ENCODE measurements around the gene CD9.
"Not testable (repeated sequence)": the region's sequence is repeated elsewhere in the genome, so short reads cannot be mapped to it uniquely, and the experiment has no call there.

Gene CD9

DNA sequence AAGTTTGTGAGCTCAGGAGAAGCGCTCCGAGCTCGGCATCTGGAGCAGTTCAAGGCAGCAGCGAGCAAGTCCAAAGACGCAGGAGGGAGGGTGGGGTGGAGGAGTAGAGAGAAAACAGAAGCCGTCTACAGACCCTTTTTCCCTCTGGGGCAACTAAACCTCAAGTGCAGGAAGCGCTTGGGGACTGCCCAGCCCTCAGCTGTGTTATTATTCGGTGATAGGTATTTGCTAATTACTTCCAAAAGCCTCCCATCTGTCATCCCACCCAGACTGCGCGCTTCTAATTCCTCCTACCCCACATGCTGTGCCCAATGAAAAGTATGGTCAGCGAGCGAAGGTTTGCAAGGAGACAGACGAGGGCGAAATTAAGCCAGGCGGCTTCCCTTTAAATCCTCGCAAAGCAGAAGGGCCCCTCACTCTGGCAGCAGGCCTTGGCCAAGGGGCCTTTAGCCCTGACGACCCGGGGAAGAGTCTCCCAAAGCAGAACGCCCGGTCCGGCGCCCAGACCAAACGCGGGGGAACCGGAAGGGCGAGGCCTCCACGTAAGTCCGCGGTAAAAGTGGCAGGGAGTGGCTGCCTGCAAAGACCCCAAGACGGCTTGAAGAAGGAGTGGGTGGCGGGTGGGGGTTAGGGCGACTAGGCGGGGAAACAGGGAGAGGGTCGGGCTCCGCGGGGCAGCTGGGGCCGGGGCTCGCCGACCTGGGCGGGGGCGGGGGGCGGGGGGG is 507 bp upstream of the CD9 start:
- peak; percentile 28 for DNase-seq (ENCODE audit: low spot score)

DNA sequence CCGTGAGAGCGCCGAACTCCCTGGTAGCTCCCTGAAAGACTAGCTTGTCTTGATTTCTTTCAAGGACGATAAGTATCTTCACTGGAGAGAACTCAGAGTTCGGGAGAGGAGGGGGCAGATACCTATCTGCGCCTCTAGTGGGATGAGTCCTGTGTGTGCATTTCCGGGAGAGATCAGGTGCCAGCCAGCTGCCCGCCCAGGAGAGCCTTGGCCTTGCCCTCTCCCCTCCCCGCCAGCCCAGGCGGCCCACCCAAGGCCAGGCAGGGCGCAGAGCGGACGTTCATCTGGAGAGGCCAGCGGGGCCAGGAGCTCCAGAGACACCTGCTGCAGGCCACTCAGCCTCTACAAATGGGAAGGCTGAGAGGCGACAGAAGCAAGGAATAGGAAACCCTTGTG is 1.0 kb downstream of the CD9 start:
- no peak for DNase-seq (ENCODE audit: low spot score)

DNA sequence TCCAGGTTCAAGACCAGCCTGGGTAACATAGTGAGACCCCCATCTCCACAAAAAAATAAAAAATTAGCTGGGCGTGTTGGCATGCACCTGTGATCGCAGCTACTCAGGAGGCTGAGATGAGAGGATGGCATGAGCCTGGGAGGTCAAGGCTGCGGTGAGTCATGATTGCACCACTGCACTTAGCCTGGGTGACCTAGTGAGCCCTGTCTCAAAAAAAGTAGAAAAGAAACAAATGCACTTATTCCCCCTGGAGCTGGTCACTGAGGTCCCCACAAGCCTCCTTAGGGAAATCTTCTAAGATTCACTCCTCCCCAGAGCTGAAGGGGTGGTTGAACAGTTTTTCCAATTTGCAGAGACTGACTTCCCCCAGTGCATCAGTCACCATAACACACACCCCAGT is 1.6 kb downstream of the CD9 start:
- no peak for DNase-seq (ENCODE audit: low spot score)

DNA sequence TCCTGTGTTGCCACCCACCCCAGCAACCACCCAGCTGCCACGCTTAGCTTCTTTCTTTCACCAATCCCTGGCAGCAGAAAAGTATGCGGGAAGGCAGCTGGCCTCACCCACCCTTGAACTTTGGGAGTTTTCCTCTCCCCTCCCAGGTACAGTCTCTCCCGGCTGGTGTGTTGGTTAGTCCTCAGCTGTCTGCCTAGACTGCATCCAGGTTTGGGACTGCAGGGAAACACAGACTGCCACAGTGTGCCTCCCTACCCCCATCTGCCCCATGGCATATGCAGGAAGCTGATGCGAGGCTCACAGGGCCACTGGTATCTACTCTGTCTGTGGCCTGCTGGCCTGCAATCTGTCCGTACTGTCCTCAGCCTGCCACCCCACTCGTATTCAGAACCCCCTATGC is 2.1 kb downstream of the CD9 start:
- DNase-seq (ENCODE audit: low spot score), result no peak

DNA sequence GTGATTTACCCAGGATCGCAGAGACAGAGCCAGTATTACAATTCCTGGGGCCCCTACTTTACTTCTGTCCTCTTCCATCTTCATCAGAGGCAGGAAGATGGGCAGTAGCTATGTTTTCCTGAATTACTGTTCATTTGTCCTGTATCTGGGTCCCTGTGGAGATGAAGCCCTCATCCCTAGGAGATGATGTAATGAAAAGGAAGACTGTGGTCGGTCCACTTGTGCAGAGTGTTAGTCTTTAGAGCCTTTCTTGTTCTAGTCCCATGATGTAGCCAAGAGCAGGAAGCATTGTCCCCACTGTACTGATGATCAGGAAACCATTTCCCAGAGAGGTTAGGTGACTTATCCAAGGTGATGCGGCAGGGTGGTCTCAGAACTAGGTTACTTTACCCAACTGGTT is 2.6 kb downstream of the CD9 start:
- DNase-seq (ENCODE audit: low spot score), result no peak

DNA sequence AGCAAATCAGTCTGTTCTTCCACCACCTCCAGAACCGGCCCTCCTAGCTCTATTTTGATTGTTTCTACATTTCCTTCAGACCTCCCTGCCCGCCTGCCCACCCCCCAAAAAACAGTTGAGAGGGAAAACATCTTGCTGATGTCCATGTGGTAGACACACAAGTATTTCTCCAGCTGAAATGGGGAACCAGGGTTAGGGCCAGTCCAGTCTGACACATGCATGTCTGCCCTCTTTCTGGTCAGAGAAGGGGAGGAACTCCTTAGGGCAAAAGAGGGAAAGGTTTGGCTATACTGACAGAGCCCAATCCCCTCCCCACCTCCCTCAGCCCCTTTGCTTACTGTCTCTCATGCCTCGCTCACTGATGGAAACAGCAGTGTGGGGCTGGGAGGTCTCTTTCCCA is 3.4 kb downstream of the CD9 start:
- DNase-seq (ENCODE audit: low spot score), result no peak

DNA sequence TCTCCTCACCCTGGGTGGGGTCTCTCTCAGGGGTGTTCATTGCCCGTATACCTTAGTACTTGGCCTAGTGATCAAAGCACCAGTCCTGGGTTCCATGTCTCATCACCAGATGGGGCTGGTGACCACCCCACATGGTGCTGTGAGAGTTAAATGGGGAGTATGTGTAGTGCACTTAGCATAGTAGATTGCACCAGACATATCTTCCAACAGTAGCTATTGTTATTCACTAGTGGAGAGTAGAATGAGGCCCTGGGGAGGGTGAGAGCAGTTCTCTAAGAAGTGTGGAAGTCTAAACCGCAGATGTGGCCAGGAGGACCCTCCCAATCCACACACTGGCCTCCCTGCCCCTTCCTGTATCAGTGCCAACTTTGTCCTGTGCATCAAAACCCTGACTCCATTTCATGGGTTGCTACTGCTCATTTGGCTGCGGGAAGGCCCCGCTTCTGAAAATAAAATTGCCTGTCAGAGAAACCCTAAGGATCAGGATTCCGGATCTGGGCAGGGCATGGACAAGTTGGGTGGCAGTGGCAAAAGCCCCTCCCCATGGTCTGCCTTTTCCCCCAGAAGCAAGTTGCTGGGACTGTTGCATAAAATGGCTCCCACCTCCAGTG is 4.4 kb downstream of the CD9 start:
- no peak for DNase-seq (ENCODE audit: low spot score)

DNA sequence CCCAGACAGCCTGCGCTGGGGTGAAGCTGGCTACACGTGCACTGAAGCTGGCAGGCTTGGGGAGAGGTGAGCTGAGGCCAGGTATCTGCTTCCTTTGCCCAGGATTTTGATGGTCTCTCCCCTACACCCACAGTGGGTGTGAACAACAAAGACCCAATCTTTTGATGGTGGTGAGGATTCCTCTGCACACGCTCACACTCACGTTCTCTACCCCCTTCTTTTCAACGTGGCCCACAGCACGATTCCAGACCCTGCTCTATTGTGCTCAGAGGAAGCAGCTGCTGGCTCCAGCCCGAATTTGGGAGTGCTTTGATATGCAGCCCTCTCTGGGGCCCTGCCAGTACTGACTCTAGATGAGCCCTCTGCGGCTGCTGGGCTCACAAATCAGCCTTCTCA is 4.9 kb downstream of the CD9 start:
- DNase-seq (ENCODE audit: low spot score), result no peak

DNA sequence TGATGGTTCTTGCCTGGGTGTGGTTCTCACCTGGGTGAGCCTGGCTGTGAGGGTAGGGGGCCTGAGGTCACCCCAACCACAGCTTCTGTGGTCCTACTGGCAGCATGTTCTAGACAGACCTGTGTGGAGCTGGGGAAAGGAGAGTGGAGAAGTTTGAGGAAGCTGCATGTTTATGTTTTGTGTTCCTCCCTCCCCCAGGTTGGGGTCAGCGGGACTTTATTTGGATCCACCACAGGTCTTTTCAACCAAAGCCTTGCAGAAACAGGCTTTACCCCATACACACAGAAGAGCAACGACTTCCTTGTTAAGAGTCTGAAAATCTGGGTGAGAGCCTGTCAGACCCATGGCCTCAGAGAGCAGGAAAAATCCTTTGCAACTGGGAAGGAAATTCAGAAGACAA is 5.6 kb downstream of the CD9 start:
- DNase-seq (ENCODE audit: low spot score), result no peak

DNA sequence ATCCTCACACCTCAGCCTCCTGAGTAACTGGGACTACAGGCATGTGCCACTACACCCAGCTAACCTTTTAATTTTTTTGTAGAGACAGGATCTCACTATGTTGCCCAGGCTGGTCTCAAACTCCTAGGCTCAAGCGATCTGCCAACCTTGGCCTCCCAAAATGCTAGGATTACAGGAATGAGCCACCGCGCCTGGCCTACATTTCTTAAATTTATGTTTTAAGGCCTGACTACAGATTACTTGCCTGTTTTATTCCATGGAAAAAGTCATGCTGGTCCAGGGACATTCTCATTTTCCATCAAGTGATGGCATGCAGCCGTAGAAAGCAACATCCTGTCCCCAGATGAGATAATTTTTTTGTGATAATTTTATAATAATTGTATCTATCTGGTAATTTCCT is 6.1 kb downstream of the CD9 start:
- DNase-seq (ENCODE audit: low spot score), result no peak

DNA sequence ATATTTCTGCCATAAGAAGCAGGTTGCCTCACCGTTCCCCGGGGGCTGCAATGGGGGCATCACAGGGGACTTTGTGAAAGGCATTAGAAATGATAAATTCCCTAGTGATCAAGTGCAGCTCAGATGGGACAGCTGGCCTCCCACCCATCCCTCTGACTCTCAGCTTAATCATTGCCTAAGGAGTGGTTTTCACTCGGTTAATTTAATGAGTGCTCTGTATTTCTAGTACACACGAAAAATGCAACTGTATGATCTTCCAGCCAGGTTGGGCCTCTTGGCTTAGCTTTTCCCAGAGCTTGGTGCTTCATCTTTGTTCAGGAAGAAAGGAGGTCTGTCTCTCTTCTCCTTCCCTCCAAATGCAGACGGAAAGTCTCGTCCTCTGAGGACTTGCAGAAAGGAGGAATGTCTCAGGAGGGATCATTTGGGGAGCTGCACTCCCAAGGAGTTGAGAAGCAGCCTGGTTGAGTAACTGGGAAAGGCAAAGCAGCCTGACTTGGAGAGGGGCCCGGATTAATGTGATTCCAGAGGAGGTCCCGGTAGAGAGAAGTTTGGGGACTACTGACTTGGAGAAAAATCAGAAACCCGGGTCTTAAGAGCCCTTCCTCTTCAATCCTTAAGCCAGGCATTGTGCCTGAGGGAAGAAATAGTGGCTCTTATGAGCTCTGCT is 7.2 kb downstream of the CD9 start:
- DNase-seq (ENCODE audit: low spot score), result no peak

DNA sequence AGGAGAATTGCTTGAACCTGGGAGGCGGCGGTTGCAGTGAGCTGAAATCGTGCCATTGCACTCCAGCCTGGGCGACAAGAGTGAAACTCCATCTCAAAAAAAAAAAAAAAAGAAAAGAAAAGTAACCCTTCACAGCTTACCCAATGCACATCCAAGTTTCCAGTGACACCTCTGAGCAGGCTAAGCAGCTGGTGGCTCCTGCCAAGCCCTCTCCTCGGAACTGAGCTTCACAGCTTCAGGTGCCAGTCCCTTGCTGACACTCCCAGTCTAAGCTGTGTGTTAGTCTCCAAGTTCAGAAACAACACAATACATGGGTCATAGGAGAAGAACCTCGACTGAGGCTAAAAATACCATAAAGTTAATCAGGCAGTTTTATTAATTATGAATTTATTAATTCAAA is 7.9 kb downstream of the CD9 start:
- no peak for DNase-seq (ENCODE audit: low spot score)

DNA sequence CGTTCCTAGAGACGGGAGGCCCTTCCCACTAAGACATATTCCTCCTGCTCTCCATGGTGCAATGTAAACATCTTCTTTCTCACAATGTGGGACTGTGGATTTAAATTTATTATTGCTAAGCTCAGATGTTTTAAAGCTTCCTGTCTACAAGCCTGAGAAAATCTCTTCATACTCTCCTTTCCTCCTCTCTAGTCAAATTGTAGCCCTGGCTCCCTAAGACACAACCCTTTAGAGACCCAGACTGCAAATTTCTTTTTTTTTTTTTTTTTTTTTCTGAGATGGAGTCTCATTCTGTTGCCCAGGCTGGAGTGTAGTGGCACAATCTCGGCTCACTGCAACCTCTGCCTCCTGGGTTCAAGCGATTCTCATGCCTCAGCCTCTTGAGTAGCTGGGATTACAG is 9.2 kb downstream of the CD9 start:
- not testable (repeated sequence) for DNase-seq (ENCODE audit: low spot score)

DNA sequence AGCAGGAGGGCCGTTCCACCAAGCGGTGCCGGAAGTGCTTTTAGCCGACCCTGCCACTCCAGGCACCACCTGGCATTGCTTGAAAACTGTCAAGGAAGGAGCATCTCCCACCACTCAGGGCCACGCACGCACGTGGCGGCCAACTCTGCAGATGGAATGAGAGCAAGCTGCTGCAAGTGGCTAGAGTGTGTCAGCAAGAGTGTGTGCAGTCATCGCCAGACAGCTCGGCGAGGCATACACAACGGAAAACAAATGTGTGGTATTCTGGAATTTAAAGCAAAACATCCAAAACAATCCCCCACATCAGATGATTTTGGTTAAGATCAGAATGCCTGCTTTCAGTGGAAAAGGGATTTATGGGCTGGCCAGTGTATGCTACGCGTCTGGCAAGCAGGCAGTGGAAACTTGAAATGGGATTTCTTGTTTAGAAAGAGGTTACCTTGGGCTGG is 11.2 kb downstream of the CD9 start:
- no peak for DNase-seq (ENCODE audit: low spot score)

DNA sequence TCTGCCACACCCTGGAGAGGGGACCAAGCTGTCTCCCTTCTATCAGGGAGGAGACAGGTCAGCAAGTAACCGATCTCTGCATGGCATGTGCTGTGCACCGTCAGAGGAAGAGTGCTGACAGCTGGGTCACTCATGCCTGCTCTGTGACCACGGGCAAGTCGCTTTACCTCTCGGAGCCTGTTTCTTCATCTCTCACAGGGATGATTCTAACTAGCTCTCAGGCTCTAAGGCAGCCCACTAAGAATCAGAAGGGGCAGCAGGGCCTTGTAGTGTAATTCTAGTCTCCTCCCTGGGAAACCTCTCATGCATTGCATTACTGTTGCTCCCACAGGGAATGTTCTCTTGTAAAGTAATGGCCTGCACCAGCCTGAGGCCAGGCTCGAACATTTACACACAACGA is 11.9 kb downstream of the CD9 start:
- DNase-seq (ENCODE audit: low spot score), result no peak

DNA sequence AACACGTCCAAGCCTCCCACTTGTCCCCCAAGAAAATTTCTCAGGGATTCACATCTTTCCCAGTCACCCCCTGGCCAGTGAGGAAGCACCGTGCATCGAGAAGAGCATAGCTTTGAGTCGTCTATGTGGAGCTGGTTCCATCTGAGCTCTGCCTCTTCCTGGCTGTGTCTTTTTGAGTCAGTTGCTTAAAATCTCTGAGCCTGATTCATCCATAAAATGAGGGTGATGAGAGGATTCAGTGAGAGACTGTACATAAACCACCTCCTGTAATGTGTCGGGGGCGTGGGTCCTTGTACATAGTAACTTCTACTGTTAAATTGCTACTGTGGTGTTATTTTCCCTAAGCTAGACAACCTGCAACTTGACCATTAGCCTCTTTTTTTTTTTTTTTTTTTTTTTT is 13.8 kb downstream of the CD9 start:
- no peak for DNase-seq (ENCODE audit: low spot score)

DNA sequence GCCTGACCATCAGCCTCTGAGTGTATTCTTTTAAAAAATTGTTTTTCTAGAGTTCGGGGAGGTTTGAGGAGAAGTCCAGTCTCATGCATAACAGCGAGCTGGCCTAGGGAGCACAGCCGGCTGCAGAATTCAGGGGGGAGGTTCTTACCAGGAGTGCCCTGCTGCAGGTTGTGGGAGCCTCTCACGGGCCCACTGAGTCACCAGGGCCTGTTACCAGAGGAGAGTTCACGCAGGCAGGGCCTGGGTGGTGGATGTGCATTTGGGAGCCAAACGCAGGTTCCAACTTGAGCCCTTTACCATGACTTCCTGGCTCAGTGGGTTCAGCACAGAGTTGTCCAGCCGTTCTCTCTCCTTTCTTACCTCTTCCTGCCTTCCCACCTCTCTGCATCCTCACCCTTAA is 14.4 kb downstream of the CD9 start:
- DNase-seq (ENCODE audit: low spot score), result no peak

DNA sequence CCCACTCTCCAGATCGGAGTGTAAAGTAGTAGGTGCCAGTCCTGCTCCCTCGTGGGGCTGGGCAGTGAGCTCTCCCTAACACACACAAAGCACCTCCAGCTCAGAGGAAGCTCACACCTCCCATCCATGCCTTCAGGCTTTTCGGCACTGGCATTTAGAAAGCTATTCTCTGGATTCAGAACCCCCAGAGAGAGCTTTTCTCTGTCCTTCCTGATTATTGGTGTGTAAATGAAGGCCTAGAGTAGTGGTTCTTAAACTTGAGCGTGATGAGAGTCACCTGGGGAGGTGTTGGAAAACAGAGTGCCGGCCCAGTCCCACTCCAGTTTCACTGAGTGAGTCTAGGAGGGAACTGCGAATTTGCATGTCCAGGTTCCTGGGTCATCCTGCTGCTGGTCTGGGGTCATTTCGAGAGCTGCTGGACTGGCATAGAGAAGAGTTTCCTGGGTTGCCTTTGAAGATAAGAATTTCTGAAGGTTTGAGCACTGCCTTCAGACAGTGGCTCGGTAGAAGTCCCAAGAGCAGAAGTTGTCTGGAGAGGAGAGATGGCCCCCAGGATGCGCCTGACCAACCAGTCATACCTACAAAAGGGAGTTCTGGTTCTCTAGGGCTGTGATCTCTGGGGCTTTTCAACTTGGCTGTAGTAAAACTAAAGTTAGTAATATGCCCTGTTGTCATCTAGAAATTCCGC is 15.1 kb downstream of the CD9 start:
- DNase-seq (ENCODE audit: low spot score), result no peak

DNA sequence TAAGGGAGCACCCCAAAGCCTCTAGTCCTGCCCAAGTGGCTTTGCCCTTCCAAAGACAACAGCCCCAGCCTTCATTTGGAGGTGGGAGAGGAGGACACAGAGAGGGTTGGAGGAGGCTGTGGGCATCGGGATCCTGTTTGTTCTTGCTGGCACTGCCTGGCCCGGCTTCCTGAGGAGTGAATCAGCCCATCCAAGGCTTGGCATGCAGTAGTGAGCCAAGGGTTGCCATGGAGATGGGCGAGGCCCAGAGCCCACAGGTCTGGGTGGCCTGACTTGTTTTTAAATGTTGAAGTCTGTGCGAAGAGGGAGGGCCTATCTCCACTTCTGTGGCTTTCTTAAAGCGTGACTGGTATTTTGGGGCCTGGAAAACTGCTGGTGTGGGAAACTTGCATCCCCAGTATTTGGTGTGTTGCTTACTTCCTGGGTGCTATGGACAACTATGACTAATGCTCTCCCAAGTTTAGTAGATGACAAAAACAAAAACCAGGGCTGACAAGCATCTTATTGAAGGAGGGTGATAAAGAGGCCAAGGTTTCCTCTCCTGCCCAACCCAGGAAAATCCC is 15.8 kb downstream of the CD9 start:
- no peak for DNase-seq (ENCODE audit: low spot score)

DNA sequence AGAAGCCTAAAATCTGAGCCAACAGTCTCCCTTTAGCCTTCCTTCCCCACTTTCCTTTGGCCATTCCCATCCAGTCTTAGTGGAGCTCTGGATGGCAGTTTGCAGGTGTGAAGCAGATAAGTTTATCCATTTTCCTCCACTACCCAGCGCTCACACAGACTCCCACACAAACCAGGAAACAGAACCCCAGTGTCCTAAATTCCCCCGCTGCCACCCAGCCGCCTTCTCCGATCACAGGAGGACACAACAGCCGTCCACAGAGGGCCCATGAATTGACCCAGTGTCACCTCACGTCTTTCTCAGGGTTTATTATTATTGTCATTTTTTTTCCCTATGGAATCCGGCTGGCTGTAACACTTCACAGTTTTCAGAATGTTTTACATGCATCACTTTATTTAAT is 16.4 kb downstream of the CD9 start:
- no peak for DNase-seq (ENCODE audit: low spot score)

DNA sequence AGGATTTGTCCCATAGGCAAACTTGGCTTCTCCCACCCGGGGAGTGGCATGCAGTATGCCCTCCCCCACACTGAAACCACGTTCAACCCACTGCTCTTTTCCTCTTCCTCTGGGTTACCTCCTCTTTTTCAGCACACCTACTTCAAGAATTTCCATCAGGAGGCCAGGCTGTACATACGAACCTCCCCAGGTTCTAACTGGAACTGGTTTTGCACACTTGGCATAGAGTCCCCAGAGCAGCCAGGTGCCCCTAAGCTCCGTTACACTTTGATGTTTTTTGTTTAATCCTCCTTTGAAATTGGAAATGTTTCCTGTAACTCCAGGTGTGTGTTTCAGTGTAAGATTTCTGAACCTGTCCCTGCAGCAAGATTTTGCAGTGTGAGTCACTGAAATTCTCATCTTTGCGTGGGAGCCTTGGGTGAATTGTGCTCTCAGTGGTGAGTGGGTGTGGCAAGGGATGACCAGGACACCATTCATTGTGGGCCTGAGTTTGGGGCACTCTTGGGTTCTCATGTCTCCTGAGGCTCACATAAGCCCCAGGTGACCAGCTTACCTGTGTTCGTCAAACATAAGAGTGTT is 18.2 kb downstream of the CD9 start:
- no peak for DNase-seq (ENCODE audit: low spot score)

DNA sequence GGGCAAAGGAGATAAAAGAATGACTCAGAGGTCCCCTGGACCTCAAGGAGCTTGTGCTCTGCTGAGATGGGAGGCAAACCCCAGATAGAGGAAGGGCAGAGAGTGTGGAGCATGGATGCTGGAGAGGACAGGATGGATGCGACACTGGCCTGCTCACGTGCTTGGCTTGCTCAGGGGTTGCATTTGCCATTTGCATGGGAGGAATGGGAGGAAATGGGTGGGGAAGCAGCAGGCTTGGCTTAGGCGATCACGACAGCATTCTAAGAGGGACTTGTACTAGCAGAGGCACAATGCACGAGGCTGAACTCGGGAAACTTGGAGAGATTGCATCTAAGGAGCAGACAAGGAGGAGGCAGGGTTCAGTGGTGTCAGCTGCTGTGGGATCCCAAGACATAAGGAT is 19.8 kb downstream of the CD9 start:
- no peak for DNase-seq (ENCODE audit: low spot score)
